DND-41 (cell line): ENCODE measurements around the gene H6PD.
A peak's percentile ranks its signal among the peaks of the same experiment; 100 is the strongest.

Source experiments
- ATAC-seq: fragments of 200-7000 bp; cut with Tn5 transposase; 3 replicates; pipeline ENCODE4 v1.9.1; 2021; ENCODE audit warnings: low read depth; ENCODE audit not compliant: insufficient read depth
- DNase-seq: peaks from one replicate; pipeline ENCODE4 v3.0.0-alpha.2; 2020
- H2AFZ ChIP-seq: 2 replicates; pipeline ENCODE4 v1.6.0; 2012; ENCODE audit warnings: low read depth, low read length
- H3K27ac ChIP-seq: 2 replicates; pipeline ENCODE4 v1.5.1; 2012; ENCODE audit warnings: low read length, inconsistent platforms
- H3K27me3 ChIP-seq: fragments of 200-600 bp; sonication (generic); 2 replicates; pipeline ENCODE4 v1.6.0; 2012; ENCODE audit warnings: low read length, mild to moderate bottlenecking, inconsistent platforms; ENCODE audit not compliant: insufficient read depth, poor library complexity
- H3K36me3 ChIP-seq: 2 replicates; pipeline ENCODE4 v1.5.1; 2012; ENCODE audit warnings: low read length, inconsistent platforms; ENCODE audit not compliant: insufficient read depth
- H3K4me1 ChIP-seq: 2 replicates; pipeline ENCODE4 v1.5.1; 2012; ENCODE audit warnings: mild to moderate bottlenecking, low read length; ENCODE audit not compliant: insufficient read depth
- H3K4me2 ChIP-seq: 2 replicates; pipeline ENCODE4 v1.6.0; 2012; ENCODE audit warnings: mild to moderate bottlenecking, moderate library complexity, low read length, inconsistent platforms; ENCODE audit not compliant: insufficient read depth
- H3K4me3 ChIP-seq, 2 experiments: fragments of 200-600 bp in 1 of 2; shearing (Covaris generic) in 1 of 2; 2 replicates each; pipeline ENCODE4 v1.5.1; 2012 to 2016; ENCODE audit warnings: inconsistent platforms in 2 of 2, low read length in 2 of 2, mild to moderate bottlenecking in 2 of 2, low read depth in 1 of 2, moderate library complexity in 1 of 2
- H3K79me2 ChIP-seq: 2 replicates; pipeline ENCODE4 v1.6.0; 2012; ENCODE audit warnings: low read length, inconsistent platforms; ENCODE audit not compliant: insufficient read depth
- H3K9ac ChIP-seq: 2 replicates; pipeline ENCODE4 v1.6.0; 2012; ENCODE audit warnings: low read depth, mild to moderate bottlenecking, inconsistent platforms, low read length, moderate library complexity
- H3K9me3 ChIP-seq: 2 replicates; pipeline ENCODE4 v1.5.1; 2012; ENCODE audit warnings: low read length, moderate library complexity, mild to moderate bottlenecking, inconsistent platforms; ENCODE audit not compliant: insufficient read depth, severe bottlenecking
- H4K20me1 ChIP-seq: 2 replicates; pipeline ENCODE4 v1.6.0; 2012; ENCODE audit warnings: low read length; ENCODE audit not compliant: insufficient read depth
- CTCF ChIP-seq: IDR thresholded peaks from 2 replicates; pipeline ENCODE4 v1.5.1; 2012; ENCODE audit warnings: borderline replicate concordance, low read length, moderate library complexity, mild to moderate bottlenecking; ENCODE audit not compliant: poor library complexity, severe bottlenecking; ENCODE audit errors: extremely low read depth
- EZH2 ChIP-seq: IDR thresholded peaks from 3 replicates; pipeline ENCODE4 v1.6.1; 2012; ENCODE audit warnings: borderline replicate concordance, low read depth, mild to moderate bottlenecking, moderate library complexity, low read length, inconsistent platforms; ENCODE audit not compliant: severe bottlenecking

Gene H6PD

DNA sequence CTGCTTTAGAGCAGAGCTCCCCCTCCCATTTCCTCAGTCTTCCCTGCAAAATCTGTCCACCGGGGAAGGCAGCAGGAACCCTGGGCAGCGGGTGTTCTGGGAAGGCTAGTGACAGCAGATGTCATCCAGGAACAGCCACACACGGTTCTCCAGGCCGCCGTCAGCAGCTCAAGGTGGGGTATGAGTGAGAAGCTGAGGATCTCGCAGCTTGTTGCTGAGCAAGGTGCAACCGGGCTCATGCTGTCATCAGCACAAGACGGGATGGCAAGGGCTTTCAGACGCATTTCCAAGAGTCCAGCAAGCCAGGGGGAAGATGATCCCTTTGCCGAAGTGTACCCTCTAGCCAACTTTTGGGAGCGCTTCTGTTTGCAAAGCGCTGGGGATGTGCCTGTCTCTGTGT, 35.1 kb downstream of the H6PD start:
- TF ChIP-seq EZH2 = no peak
- TF ChIP-seq CTCF = no peak
- Histone ChIP-seq H2AFZ (no peak overlapping the region), H3K4me1 (no peaks in the 10 kb centered on the region), H3K36me3 (peaks cover 54% of the 10 kb centered on the region), H3K9me3 (no peaks in the 10 kb centered on the region), H3K79me2 (no peaks in the 10 kb centered on the region), H3K27me3 (no peaks in the 10 kb centered on the region), H3K4me2 (no peak overlapping the region), H3K27ac (no peak overlapping the region), H3K4me3 (no peak overlapping the region), H4K20me1 (peaks cover 19% of the 10 kb centered on the region; the same call in 1 of the 2 replicates), H3K9ac (no peak overlapping the region)
- no peak for DNase-seq
- no peak for ATAC-seq

DNA sequence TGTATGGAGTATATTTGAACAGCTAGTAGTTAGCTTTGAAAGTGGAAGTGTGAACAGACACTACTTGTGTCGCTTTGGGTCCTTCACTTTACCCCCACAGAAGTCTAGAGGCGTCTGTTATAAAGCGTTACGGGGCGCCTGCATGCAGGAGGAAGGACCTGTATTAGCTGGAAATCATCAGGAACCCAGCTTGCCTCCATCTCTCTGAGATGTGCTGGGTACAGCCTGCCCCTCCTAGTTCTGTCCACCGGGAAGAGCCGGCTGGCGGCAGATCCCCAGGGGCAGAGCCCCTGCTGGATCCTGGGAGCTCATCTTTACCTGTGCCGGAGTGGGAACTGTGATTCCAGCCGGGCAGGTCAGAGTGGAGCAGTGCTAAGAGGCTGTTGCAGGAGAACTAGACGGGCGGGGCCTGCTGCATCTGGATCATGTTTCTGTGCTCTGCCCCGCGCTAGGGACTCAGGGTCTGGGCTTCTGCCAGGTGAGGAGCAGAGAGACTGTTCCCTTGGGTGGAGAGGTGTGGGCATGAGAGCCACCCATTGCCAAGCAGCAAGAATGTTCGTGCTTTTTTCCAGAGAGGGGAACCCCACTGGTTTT, 35.8 kb downstream of the H6PD start:
- Histone ChIP-seq H3K36me3 (peaks cover 47% of the 10 kb centered on the region), H3K4me1 (peaks cover 5% of the 10 kb centered on the region), H3K4me2 (no peak overlapping the region), H3K79me2 (no peaks in the 10 kb centered on the region), H3K9ac (no peak overlapping the region), H2AFZ (no peak overlapping the region), H3K27me3 (no peaks in the 10 kb centered on the region), H3K4me3 (no peak overlapping the region), H4K20me1 (peaks cover 13% of the 10 kb centered on the region; the same call in 1 of the 2 replicates), H3K27ac (no peak overlapping the region), H3K9me3 (no peaks in the 10 kb centered on the region)
- DNase-seq (no peak), ATAC-seq (no peak)
- TF ChIP-seq CTCF (no peak), EZH2 (no peak)

- Histone ChIP-seq H3K27ac (peak overlapping the region; percentile 25; the same call in 1 of the 2 replicates), H3K4me2 (no peak overlapping the region), H4K20me1 (peaks cover 7% of the 10 kb centered on the region; the same call in 1 of the 2 replicates), H3K27me3 (no peaks in the 10 kb centered on the region), H2AFZ (no peak overlapping the region), H3K9me3 (no peaks in the 10 kb centered on the region), H3K4me1 (peaks cover 14% of the 10 kb centered on the region), H3K36me3 (peaks cover 39% of the 10 kb centered on the region), H3K79me2 (no peaks in the 10 kb centered on the region), H3K4me3 (no peak overlapping the region), H3K9ac (no peak overlapping the region)
- TF ChIP-seq EZH2 = no peak
- no peak for TF ChIP-seq CTCF
- DNase-seq = no peak
- no peak for ATAC-seq
These were observed 36.7 kb downstream of the H6PD start for GRCh38 chr1:9271283-9271682.
